GM06990 (cell line): ENCODE results near the gene WASF2.

Source experiments
- DNase-seq: peaks from one replicate; pipeline ENCODE4 v3.0.0-alpha.2; 2011; ENCODE audit not compliant: insufficient read length; ENCODE audit errors: extremely low read depth
- H3K27me3 ChIP-seq: replicated peaks from 2 replicates; pipeline ENCODE4 v1.6.0; 2011; ENCODE audit warnings: low read length; ENCODE audit not compliant: control insufficient read depth, insufficient read depth
- H3K36me3 ChIP-seq: 2 replicates; pipeline ENCODE4 v1.5.1; 2011; ENCODE audit warnings: low read length; ENCODE audit not compliant: control insufficient read depth, insufficient read depth
- H3K4me3 ChIP-seq: replicated peaks from 2 replicates; pipeline ENCODE4 v1.5.1; 2011; ENCODE audit warnings: low read depth, mild to moderate bottlenecking, control low read depth, low read length
- TF ChIP-seq, protein P1 (sequence below): IDR thresholded peaks from 2 replicates; pipeline ENCODE4 v1.5.1; 2011; ENCODE audit warnings: low read length, control low read depth, mild to moderate bottlenecking, inconsistent platforms; ENCODE audit not compliant: insufficient read depth, poor library complexity, severe bottlenecking

Gene WASF2

DNA sequence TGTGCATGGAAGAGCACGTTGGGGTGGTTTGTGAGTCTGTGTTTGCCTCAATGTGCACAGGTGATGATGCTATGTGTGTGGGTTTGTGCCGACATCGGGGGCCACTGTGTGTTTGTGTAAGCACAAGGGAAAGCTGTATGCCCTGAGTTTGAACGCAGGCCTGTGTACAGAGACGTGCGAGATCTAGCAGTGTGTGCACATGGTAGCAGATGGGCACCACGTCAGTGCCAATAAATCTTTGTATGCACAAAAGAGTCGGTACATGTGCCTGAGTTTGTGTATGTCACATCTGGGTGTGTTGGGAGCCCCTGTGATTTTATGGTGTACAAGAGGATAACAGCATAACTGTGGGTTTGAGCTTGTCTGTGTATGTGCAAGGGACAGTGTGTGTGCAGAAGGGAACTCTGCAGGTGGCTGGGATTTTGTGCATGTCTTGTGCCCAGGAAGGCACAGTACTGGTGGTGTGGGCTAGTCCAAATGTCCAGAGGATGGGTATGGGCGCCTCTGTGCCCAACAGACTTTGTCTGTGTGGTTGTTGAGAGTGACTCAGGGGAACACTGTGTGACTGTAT is 32.0 kb upstream of the WASF2 start:
- Histone ChIP-seq H3K27me3 (no peaks in the 10 kb centered on the region), H3K4me3 (no peak overlapping the region), H3K36me3 (no peaks in the 10 kb centered on the region)
- no peak for DNase-seq
- TF ChIP-seq, protein P1, sequence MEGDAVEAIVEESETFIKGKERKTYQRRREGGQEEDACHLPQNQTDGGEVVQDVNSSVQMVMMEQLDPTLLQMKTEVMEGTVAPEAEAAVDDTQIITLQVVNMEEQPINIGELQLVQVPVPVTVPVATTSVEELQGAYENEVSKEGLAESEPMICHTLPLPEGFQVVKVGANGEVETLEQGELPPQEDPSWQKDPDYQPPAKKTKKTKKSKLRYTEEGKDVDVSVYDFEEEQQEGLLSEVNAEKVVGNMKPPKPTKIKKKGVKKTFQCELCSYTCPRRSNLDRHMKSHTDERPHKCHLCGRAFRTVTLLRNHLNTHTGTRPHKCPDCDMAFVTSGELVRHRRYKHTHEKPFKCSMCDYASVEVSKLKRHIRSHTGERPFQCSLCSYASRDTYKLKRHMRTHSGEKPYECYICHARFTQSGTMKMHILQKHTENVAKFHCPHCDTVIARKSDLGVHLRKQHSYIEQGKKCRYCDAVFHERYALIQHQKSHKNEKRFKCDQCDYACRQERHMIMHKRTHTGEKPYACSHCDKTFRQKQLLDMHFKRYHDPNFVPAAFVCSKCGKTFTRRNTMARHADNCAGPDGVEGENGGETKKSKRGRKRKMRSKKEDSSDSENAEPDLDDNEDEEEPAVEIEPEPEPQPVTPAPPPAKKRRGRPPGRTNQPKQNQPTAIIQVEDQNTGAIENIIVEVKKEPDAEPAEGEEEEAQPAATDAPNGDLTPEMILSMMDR = no peak

DNA sequence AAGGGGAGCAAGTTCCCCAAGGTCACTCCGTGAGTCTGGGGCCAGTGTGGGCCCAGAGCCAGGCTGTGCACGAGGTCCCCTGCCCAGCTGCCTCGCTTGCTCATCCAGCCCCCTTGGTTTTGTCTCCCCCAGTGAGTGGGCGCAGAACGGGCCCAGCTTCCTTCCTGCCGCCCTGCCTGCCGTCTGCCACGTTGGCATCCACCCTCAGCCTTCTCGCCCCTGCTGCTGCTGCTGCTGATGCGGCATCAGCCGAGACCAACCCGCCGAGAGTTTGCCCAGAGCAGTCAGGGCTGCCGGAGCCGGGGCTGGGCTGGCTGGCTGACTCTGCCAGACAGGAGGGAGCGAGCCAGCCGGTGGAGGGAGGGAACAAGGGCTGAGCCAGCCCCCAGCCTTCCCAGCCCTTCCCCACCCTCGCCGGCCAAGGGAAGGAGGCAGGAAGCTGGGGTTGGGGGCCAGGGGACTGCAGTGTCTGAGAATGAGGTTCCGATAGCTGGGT is 31.4 kb upstream of the WASF2 start:
- no peaks in the 10 kb centered on the region for H3K36me3 ChIP-seq
- H3K4me3 ChIP-seq = no peak overlapping the region
- no peaks in the 10 kb centered on the region for H3K27me3 ChIP-seq
- no peak for DNase-seq
- TF ChIP-seq, protein P1 = no peak

DNA sequence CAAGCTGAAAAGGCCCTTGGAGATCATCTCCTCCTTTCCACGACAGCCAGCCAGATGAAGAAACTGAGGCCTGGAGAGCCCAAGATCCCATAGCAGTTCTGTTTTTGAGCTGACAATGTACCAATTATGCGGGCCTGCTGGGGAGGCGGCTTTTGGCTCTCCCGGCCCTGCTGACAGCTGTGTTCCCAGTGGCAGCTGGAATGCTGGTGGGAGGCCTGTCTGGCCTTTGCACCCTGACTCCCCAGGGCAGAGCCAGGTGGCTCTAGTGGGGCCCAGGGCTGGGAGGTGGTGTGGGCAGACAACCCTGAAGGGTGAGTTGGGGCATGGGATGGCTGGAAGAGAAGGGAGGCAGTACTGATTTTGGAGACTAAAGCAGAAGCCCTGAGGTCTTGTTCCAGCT is 30.7 kb upstream of the WASF2 start:
- TF ChIP-seq, protein P1 = no peak
- H3K36me3 ChIP-seq = no peaks in the 10 kb centered on the region
- no peak overlapping the region for H3K4me3 ChIP-seq

DNA sequence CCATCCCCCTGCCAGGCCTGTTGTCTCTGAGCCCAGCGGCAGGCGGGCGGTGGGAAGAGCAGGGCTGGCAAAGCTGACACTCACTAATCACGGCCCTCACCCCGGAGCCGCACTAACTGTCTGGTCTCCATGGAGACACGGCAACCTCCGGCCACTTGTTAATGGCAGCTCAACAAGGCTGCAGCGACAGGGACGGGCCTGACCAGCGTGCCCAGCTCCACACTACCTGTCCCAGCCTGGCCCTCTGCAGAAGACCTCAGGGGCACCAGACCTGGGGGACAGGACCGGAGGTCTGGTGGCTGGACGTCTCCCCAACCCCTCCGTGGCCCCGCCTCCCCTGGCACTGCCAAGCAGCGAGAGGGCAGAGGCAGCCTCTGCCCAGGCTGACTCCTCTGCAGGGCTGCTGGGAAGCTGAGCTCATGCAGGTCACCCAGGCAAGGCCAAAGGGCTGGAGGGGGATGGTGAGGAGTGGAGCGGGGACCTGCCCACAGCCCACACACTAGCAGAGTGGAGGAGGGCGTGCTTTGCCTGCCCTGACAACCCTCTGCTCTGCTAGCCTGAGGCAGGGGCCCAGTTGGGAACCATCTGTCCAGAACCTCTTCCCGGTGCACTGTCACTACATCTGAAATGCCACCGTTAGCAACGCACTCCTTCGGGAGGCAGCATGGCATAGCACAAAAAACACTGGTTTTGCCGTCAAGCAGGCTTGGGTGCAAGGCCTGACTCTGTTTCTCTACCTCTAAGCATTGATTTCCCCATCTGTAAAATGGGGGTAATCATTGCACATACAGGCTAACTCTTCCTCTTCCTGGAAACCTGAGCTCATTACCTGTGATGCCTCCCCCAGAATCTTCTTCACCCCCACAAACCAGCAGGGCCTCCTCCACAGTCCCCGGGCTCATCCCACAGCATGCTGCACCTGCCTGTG is 29.6 kb upstream of the WASF2 start:
- Histone ChIP-seq H3K36me3 (no peaks in the 10 kb centered on the region), H3K4me3 (no peak overlapping the region), H3K27me3 (no peaks in the 10 kb centered on the region)
- DNase-seq = no peak
- TF ChIP-seq, protein P1 = no peak

More for the DNA sequence above, 30.7 kb upstream of the WASF2 start:
- DNase-seq = no peak
- H3K27me3 ChIP-seq = no peaks in the 10 kb centered on the region

DNA sequence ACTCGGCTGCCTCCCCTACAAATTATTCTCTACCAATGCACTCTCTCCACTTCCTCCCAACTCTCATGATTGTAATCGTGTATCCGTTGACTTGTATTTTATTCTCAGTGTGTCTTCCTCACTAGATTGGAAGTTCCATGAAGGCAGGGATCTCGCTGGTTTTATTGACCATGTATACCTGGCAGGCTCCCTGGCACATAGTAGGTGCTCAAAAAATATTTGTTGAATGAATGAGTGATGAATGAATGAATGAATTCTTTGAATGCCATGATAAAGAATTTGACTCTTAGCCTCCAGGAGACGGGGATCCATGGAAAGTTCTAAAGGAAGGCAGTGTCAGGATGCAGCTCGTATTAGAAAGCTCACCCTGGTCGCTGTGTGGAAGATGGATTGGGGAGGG is 28.8 kb upstream of the WASF2 start:
- DNase-seq = no peak
- H3K36me3 ChIP-seq = no peaks in the 10 kb centered on the region
- TF ChIP-seq, protein P1 = no peak
- no peaks in the 10 kb centered on the region for H3K27me3 ChIP-seq
- no peak overlapping the region for H3K4me3 ChIP-seq
